ENCODE data around the gene TRMU.

TRMU gene

GRCh38 chr22:46290121-46290842 is 45.2 kb upstream of the TRMU start:
- Histone ChIP-seq H3K4me3 (ENCODE audit: insufficient read length, low read depth) (no peak overlapping the region), H3K9ac (ENCODE audit: insufficient read length, low read depth) (no peak overlapping the region), H3K4me1 (ENCODE audit: insufficient read depth, insufficient read length) (peaks cover 4% of the 10 kb centered on the region), H3K9me3 (ENCODE audit: insufficient read depth, low read length) (no peaks in the 10 kb centered on the region), H3K27me3 (ENCODE audit: insufficient read depth, insufficient read length) (no peaks in the 10 kb centered on the region), H3K36me3 (ENCODE audit: insufficient read depth, insufficient read length, low read length) (peaks cover 33% of the 10 kb centered on the region)
- TF ChIP-seq YY1 (IDR thresholded peaks at IDR 0.05; ENCODE audit: insufficient read depth, insufficient read length) (no peak), SUZ12 (IDR thresholded peaks at IDR 0.05; ENCODE audit: extremely low read depth, insufficient read depth, insufficient read length) (no peak), ZNF274 (IDR thresholded peaks at IDR 0.05; ENCODE audit: low read depth, low read length) (no peak)
- no peak for DNase-seq (ENCODE audit: low read depth, low spot score)

DNA sequence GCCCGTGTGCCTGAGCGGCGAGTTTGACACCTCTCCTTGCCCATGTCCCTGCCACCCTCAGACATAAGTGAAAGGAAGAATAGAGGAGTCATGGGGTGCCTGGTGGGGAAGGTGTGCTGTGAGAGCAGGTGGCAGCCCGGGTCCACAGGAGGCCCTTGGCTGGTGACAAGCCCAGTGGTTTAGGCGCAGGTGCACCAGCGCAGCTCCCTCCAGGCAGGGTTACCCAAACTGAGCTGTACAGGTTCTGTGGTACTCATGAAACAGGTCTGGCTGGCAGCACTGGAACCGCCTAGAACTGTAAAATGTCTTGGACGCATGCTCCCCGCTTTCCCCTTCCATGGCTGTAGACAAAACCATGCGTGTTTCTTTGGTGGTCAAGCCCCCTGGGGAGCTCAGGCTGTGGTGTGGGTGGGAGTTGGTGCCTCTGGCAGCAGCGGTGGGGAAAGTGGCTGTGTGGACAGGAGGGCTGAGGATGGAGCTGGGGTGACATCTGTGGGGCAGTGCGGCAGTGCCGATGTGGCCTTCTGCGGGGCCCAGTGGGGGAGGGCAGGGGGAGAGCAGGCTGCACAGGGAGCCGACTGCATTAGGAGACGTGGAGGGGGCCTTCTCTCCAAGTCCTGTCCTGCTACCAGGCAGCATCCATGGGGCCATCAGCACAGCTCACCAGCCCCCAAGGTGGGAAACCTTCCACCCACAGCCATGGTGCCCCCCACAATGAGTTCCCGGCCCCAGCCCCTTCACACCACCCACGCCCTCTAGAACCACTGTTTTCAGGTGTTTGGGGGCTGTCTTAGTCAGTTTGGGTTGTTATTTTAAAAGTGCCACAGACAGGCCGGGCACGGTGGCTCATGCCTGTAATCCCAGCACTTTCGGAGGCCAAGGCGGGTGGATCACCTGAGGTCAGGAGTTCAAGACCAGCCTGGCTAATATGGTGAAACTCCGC is 44.4 kb upstream of the TRMU start:
- H3K4me1 ChIP-seq (ENCODE audit: insufficient read depth, insufficient read length): peaks cover 9% of the 10 kb centered on the region

GRCh38 chr22:46292173-46292572 is 43.3 kb upstream of the TRMU start:
- Histone ChIP-seq H3K9ac (ENCODE audit: insufficient read length, low read depth) (no peak overlapping the region), H3K4me3 (ENCODE audit: insufficient read length, low read depth) (no peak overlapping the region), H3K36me3 (ENCODE audit: insufficient read depth, insufficient read length, low read length) (peaks cover 25% of the 10 kb centered on the region), H3K27me3 (ENCODE audit: insufficient read depth, insufficient read length) (no peaks in the 10 kb centered on the region), H3K4me1 (ENCODE audit: insufficient read depth, insufficient read length) (peaks cover 9% of the 10 kb centered on the region), H3K9me3 (ENCODE audit: insufficient read depth, low read length) (no peaks in the 10 kb centered on the region)
- TF ChIP-seq SUZ12 (IDR thresholded peaks at IDR 0.05; ENCODE audit: extremely low read depth, insufficient read depth, insufficient read length) (no peak), YY1 (IDR thresholded peaks at IDR 0.05; ENCODE audit: insufficient read depth, insufficient read length) (no peak), ZNF274 (IDR thresholded peaks at IDR 0.05; ENCODE audit: low read depth, low read length) (no peak)
- no peak for DNase-seq (ENCODE audit: low read depth, low spot score)

More for the DNA sequence above, 44.4 kb upstream of the TRMU start:
- H3K36me3 ChIP-seq (ENCODE audit: insufficient read depth, insufficient read length, low read length): peaks cover 32% of the 10 kb centered on the region
- no peaks in the 10 kb centered on the region for H3K9me3 ChIP-seq (ENCODE audit: insufficient read depth, low read length)
- no peaks in the 10 kb centered on the region for H3K27me3 ChIP-seq (ENCODE audit: insufficient read depth, insufficient read length)
- no peak overlapping the region for H3K4me3 ChIP-seq (ENCODE audit: insufficient read length, low read depth)
- H3K9ac ChIP-seq (ENCODE audit: insufficient read length, low read depth): no peak overlapping the region
- TF ChIP-seq ZNF274 (IDR thresholded peaks at IDR 0.05; ENCODE audit: low read depth, low read length) (no peak), YY1 (IDR thresholded peaks at IDR 0.05; ENCODE audit: insufficient read depth, insufficient read length) (no peak), SUZ12 (IDR thresholded peaks at IDR 0.05; ENCODE audit: extremely low read depth, insufficient read depth, insufficient read length) (no peak)
- DNase-seq (ENCODE audit: low read depth, low spot score): no peak

- TF ChIP-seq YY1 (IDR thresholded peaks at IDR 0.05; ENCODE audit: insufficient read depth, insufficient read length) (no peak), SUZ12 (IDR thresholded peaks at IDR 0.05; ENCODE audit: extremely low read depth, insufficient read depth, insufficient read length) (no peak), ZNF274 (IDR thresholded peaks at IDR 0.05; ENCODE audit: low read depth, low read length) (no peak)
- peaks cover 21% of the 10 kb centered on the region for H3K36me3 ChIP-seq (ENCODE audit: insufficient read depth, insufficient read length, low read length)
- peaks cover 9% of the 10 kb centered on the region for H3K4me1 ChIP-seq (ENCODE audit: insufficient read depth, insufficient read length)
- no peaks in the 10 kb centered on the region for H3K9me3 ChIP-seq (ENCODE audit: insufficient read depth, low read length)
- H3K9ac ChIP-seq (ENCODE audit: insufficient read length, low read depth): peak overlapping the region; percentile 1
- H3K4me3 ChIP-seq (ENCODE audit: insufficient read length, low read depth): no peak overlapping the region
- DNase-seq (ENCODE audit: low read depth, low spot score): no peak
- H3K27me3 ChIP-seq (ENCODE audit: insufficient read depth, insufficient read length): no peaks in the 10 kb centered on the region
Observed at GRCh38 chr22:46292732-46293131, 42.8 kb upstream of the TRMU start.

- no peak for DNase-seq (ENCODE audit: low read depth, low spot score)
- Histone ChIP-seq H3K27me3 (ENCODE audit: insufficient read depth, insufficient read length) (no peaks in the 10 kb centered on the region), H3K9me3 (ENCODE audit: insufficient read depth, low read length) (no peaks in the 10 kb centered on the region), H3K9ac (ENCODE audit: insufficient read length, low read depth) (no peak overlapping the region), H3K4me3 (ENCODE audit: insufficient read length, low read depth) (no peak overlapping the region), H3K36me3 (ENCODE audit: insufficient read depth, insufficient read length, low read length) (peaks cover 19% of the 10 kb centered on the region), H3K4me1 (ENCODE audit: insufficient read depth, insufficient read length) (peaks cover 15% of the 10 kb centered on the region)
- TF ChIP-seq YY1 (IDR thresholded peaks at IDR 0.05; ENCODE audit: insufficient read depth, insufficient read length): no peak
- no peak for TF ChIP-seq ZNF274 (IDR thresholded peaks at IDR 0.05; ENCODE audit: low read depth, low read length)
- TF ChIP-seq SUZ12 (IDR thresholded peaks at IDR 0.05; ENCODE audit: extremely low read depth, insufficient read depth, insufficient read length): no peak
Observed at GRCh38 chr22:46293577-46294260, 41.8 kb upstream of the TRMU start.

DNA sequence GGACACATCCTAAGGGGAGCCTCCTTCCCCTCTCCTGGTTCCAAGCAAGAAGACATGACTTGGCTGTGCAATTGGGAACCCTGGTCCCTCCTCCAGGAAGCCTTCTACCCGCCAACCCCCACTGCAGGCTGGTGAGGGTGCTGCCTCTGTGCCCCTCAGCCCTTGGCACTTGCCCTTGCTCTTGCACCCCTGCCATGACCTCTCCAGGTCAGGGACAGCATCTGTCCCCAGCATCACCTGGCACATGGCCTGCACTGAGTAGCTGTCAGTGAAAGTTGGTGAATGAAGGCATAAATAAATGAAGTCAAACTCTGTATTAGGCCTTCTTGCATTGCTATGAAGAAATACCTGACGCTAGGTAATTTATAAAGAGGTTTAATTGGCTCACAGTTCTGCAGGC is 40.7 kb upstream of the TRMU start:
- no peak for TF ChIP-seq YY1 (IDR thresholded peaks at IDR 0.05; ENCODE audit: insufficient read depth, insufficient read length)
- no peak for TF ChIP-seq ZNF274 (IDR thresholded peaks at IDR 0.05; ENCODE audit: low read depth, low read length)
- no peak for TF ChIP-seq SUZ12 (IDR thresholded peaks at IDR 0.05; ENCODE audit: extremely low read depth, insufficient read depth, insufficient read length)
- no peak for DNase-seq (ENCODE audit: low read depth, low spot score)

More for the DNA sequence above, 40.7 kb upstream of the TRMU start:
- no peak overlapping the region for H3K4me3 ChIP-seq (ENCODE audit: insufficient read length, low read depth)
- H3K9ac ChIP-seq (ENCODE audit: insufficient read length, low read depth): no peak overlapping the region
- H3K4me1 ChIP-seq (ENCODE audit: insufficient read depth, insufficient read length): peaks cover 14% of the 10 kb centered on the region
- no peaks in the 10 kb centered on the region for H3K9me3 ChIP-seq (ENCODE audit: insufficient read depth, low read length)
- no peaks in the 10 kb centered on the region for H3K27me3 ChIP-seq (ENCODE audit: insufficient read depth, insufficient read length)
- peaks cover 25% of the 10 kb centered on the region for H3K36me3 ChIP-seq (ENCODE audit: insufficient read depth, insufficient read length, low read length)
